ENCODE results near the gene HBA1.
A peak's percentile ranks its signal among the peaks of the same experiment; 100 is the strongest.

Gene HBA1

GRCh38 chr16:154217-155030, 22.1 kb upstream of the HBA1 start:
- ATAC-seq = peak; percentile 70
- TF ChIP-seq BACH2 (CRISPR knock-in tag; IDR thresholded peaks at IDR 0.05; ENCODE audit: borderline replicate concordance) (no peak), OSR1 (CRISPR knock-in tag; IDR thresholded peaks at IDR 0.05) (no peak), TCF4 (CRISPR knock-in tag; IDR thresholded peaks at IDR 0.05; ENCODE audit: borderline replicate concordance) (no peak), ARNTL (CRISPR knock-in tag; IDR thresholded peaks at IDR 0.05; ENCODE audit: borderline replicate concordance, low read depth) (no peak), ZNF70 (CRISPR knock-in tag; IDR thresholded peaks at IDR 0.05) (no peak), ZC3H10 (CRISPR knock-in tag; IDR thresholded peaks at IDR 0.05) (no peak), GLIS3 (CRISPR knock-in tag; IDR thresholded peaks at IDR 0.05) (no peak), ZFP30 (CRISPR knock-in tag; IDR thresholded peaks at IDR 0.05) (no peak), ESRRG (CRISPR knock-in tag; IDR thresholded peaks at IDR 0.05) (no peak), RARB (CRISPR knock-in tag; IDR thresholded peaks at IDR 0.05) (no peak), CSRNP3 (CRISPR knock-in tag; IDR thresholded peaks at IDR 0.05) (no peak)

- no peak for TF ChIP-seq PPARA (CRISPR knock-in tag; IDR thresholded peaks at IDR 0.05; ENCODE audit: borderline replicate concordance)
- TF ChIP-seq OSR1 (CRISPR knock-in tag; IDR thresholded peaks at IDR 0.05) = no peak
- TF ChIP-seq ZNF8 (CRISPR knock-in tag; IDR thresholded peaks at IDR 0.05) = no peak
- TF ChIP-seq CREB5 (CRISPR knock-in tag; IDR thresholded peaks at IDR 0.05; ENCODE audit: low read depth) = no peak
- no peak for TF ChIP-seq ZFP3 (CRISPR knock-in tag; IDR thresholded peaks at IDR 0.05)
- TF ChIP-seq ZC3H10 (CRISPR knock-in tag; IDR thresholded peaks at IDR 0.05) = no peak
- no peak for TF ChIP-seq BACH2 (CRISPR knock-in tag; IDR thresholded peaks at IDR 0.05; ENCODE audit: borderline replicate concordance)
- no peak for TF ChIP-seq TOX (CRISPR knock-in tag; IDR thresholded peaks at IDR 0.05; ENCODE audit: borderline replicate concordance)
- TF ChIP-seq ZNF565 (CRISPR knock-in tag; conservative IDR thresholded peaks at IDR 0.05; ENCODE audit: low read depth) = no peak
- no peak for TF ChIP-seq ZNF70 (CRISPR knock-in tag; IDR thresholded peaks at IDR 0.05)
- TF ChIP-seq CSDC2 (CRISPR knock-in tag; IDR thresholded peaks at IDR 0.05) = no peak
- TF ChIP-seq ZFP30 (CRISPR knock-in tag; IDR thresholded peaks at IDR 0.05) = no peak
- no peak for TF ChIP-seq ARNTL (CRISPR knock-in tag; IDR thresholded peaks at IDR 0.05; ENCODE audit: borderline replicate concordance, low read depth)
- TF ChIP-seq TCF4 (CRISPR knock-in tag; IDR thresholded peaks at IDR 0.05; ENCODE audit: borderline replicate concordance) = no peak
- no peak for TF ChIP-seq ISL1 (CRISPR knock-in tag; IDR thresholded peaks at IDR 0.05)
- no peak for TF ChIP-seq CSRNP3 (CRISPR knock-in tag; IDR thresholded peaks at IDR 0.05)
- ATAC-seq = no peak
Measured at GRCh38 chr16:155031-155398, 21.5 kb upstream of the HBA1 start.

- ATAC-seq = no peak
- no peak for TF ChIP-seq GLIS3 (CRISPR knock-in tag; IDR thresholded peaks at IDR 0.05)
- TF ChIP-seq OSR1 (CRISPR knock-in tag; IDR thresholded peaks at IDR 0.05) = no peak
- TF ChIP-seq ESRRG (CRISPR knock-in tag; IDR thresholded peaks at IDR 0.05) = no peak
- no peak for TF ChIP-seq CSRNP3 (CRISPR knock-in tag; IDR thresholded peaks at IDR 0.05)
- no peak for TF ChIP-seq ZNF565 (CRISPR knock-in tag; conservative IDR thresholded peaks at IDR 0.05; ENCODE audit: low read depth)
- no peak for TF ChIP-seq ARNTL (CRISPR knock-in tag; IDR thresholded peaks at IDR 0.05; ENCODE audit: borderline replicate concordance, low read depth)
- TF ChIP-seq PATZ1 (CRISPR knock-in tag; IDR thresholded peaks at IDR 0.05; ENCODE audit: borderline replicate concordance) = no peak
- TF ChIP-seq CSDC2 (CRISPR knock-in tag; IDR thresholded peaks at IDR 0.05) = no peak
- no peak for TF ChIP-seq ZNF70 (CRISPR knock-in tag; IDR thresholded peaks at IDR 0.05)
- TF ChIP-seq ZFP3 (CRISPR knock-in tag; IDR thresholded peaks at IDR 0.05) = no peak
- TF ChIP-seq CREB5 (CRISPR knock-in tag; IDR thresholded peaks at IDR 0.05; ENCODE audit: low read depth) = no peak
- TF ChIP-seq TCF4 (CRISPR knock-in tag; IDR thresholded peaks at IDR 0.05; ENCODE audit: borderline replicate concordance) = no peak
- TF ChIP-seq TSHZ2 (CRISPR knock-in tag; IDR thresholded peaks at IDR 0.05) = no peak
- no peak for TF ChIP-seq PPARA (CRISPR knock-in tag; IDR thresholded peaks at IDR 0.05; ENCODE audit: borderline replicate concordance)
- no peak for TF ChIP-seq ZC3H10 (CRISPR knock-in tag; IDR thresholded peaks at IDR 0.05)
- no peak for TF ChIP-seq ZFP30 (CRISPR knock-in tag; IDR thresholded peaks at IDR 0.05)
- TF ChIP-seq TOX (CRISPR knock-in tag; IDR thresholded peaks at IDR 0.05; ENCODE audit: borderline replicate concordance) = no peak
- TF ChIP-seq BACH2 (CRISPR knock-in tag; IDR thresholded peaks at IDR 0.05; ENCODE audit: borderline replicate concordance) = no peak
Measured at GRCh38 chr16:159136-159849, 17.2 kb upstream of the HBA1 start.
